GM12878 (cell line): ENCODE measurements around the gene FAM118B. TPM values are rescaled to one million over a fixed set of nuclear protein-coding genes. Genes with fewer than 3 reads are reported as not detected.
A peak's percentile ranks its signal among the peaks of the same experiment; 100 is the strongest.

Experiments used
- CBFB ChIP-seq: IDR thresholded peaks from 2 replicates; pipeline ENCODE4 v1.6.1; 2016; ENCODE audit warnings: antibody characterized with exemption, low read depth
- CEBPB ChIP-seq, 2 experiments: fragments of 150-350 bp in 1 of 2; IDR thresholded peaks; 2 replicates each; pipeline ENCODE4 v1.6.1; 2012 to 2014; ENCODE audit warnings: low read depth in 2 of 2, low read length in 2 of 2, borderline replicate concordance in 1 of 2, inconsistent platforms in 1 of 2
- PAX5 ChIP-seq: IDR thresholded peaks from 2 replicates; pipeline ENCODE4 v1.6.1; 2011; ENCODE audit warnings: low read depth, low read length, borderline replicate concordance
- SP1 ChIP-seq: IDR thresholded peaks from one replicate; pipeline ENCODE4 v1.6.1; 2011; ENCODE audit warnings: low read depth, low read length
- STAT1 ChIP-seq: fragments of 450-650 bp; conservative IDR thresholded peaks from 2 replicates; pipeline ENCODE4 v1.6.1; 2014; ENCODE audit warnings: antibody characterized with exemption, mild to moderate bottlenecking
- ZBED1 ChIP-seq: IDR thresholded peaks from 2 replicates; pipeline ENCODE4 v1.6.1; 2016; ENCODE audit warnings: borderline replicate concordance
- polyA plus RNA-seq, 11 experiments: library from polyadenylated mRNA; depleted of rRNA in 4 of 11; unstranded in 6 of 11; stranded (reverse) in 5 of 11; fragments of >200 nt; fragmentation: Nextera tagmentation in 4 of 11; fragmentation: Illumina TruSeq in 1 of 11; extraction: Ambion mirVana in 4 of 11; extraction: Trizol in 1 of 11; gene quantifications; 1 replicate in 1 of 11; 2 replicates in 10 of 11; pipeline versions ENCODE4 v1.2.1 to v1.2.3, GENCODE V29; 2011 to 2016; ENCODE audit warnings: inconsistent platforms in 2 of 11, missing spikeins in 2 of 11, low read depth in 1 of 11
- total RNA-seq, 4 experiments: library from RNA; depleted of rRNA in 3 of 4; stranded (reverse); fragments of >200 nt in 3 of 4; fragmentation: Illumina TruSeq in 1 of 4; extraction: Trizol in 1 of 4; gene quantifications; 2 replicates each; pipeline versions ENCODE4 v1.2.1 to v1.2.3, GENCODE V29; 2013 to 2021
- TF ChIP-seq, protein P1 (sequence below): fragments of 450-650 bp; IDR thresholded peaks from 2 replicates; pipeline ENCODE4 v1.6.1; 2018; ENCODE audit warnings: borderline replicate concordance, mild to moderate bottlenecking; ENCODE audit not compliant: partially characterized antibody
- TF ChIP-seq, protein P2 (sequence below): IDR thresholded peaks from 2 replicates; pipeline ENCODE4 v1.6.1; 2012; ENCODE audit warnings: low read depth, low read length, improper control_type of control experiment

Gene FAM118B
- total and polyA plus RNA-seq, 10 of the 15 experiments (the other 5 are each of a cell fraction or from before 2014, with no cell fraction given), result 12.8 to 29.7 (median 16.5) TPM

DNA sequence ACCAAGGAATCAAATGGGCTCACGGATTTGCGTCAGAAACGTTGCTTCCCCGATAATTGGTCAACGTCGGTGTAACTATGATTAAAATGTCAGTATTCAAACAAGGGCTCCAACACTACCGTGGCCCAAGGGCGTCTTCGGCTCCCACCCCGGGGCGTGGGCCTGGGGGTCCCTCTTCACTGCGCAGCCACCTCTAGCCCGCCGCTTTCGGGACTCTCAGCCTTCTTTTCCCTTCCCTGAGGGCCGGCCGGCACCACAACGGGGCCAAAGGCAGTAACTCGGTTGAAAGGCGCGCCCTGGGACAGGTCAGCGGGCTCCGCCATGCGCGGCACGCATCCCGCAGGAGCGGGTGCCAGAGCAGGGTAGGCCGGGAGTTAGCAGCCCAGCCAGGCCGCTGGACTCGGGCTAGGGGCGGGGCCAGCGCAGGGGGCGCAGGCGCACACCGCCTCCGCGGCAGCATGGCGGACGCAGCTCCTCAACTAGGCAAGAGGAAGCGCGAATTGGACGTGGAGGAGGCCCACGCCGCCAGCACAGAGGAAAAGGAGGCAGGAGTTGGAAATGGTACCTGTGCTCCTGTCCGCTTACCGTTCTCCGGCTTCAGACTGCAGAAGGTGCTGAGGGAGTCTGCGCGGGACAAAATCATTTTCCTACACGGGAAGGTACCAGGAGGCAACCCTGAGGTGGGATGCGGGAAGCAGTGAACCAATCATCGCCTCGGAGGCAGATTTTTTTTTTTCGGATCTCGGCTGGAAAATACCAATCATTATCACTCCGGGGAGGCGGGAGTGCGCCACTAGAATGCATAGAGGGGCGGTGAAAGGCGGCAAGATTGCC, 92.3 kb downstream of the FAM118B start, which contains the start of gene DCPS (continued):
- TF ChIP-seq STAT1 (0 out of 2 replicates have a peak, but pooled peaks have one; percentile 53), CEBPB (IDR thresholded peaks at IDR 0.05; ENCODE audit: borderline replicate concordance in 1 of 2, low read depth in 2 of 2, low read length in 2 of 2) (no peak), CBFB (no peak; the same call in 1 of the 2 replicates), ZBED1 (no peak), SP1 (peak; percentile 16), PAX5 (no peak)
- TF ChIP-seq, protein P1, sequence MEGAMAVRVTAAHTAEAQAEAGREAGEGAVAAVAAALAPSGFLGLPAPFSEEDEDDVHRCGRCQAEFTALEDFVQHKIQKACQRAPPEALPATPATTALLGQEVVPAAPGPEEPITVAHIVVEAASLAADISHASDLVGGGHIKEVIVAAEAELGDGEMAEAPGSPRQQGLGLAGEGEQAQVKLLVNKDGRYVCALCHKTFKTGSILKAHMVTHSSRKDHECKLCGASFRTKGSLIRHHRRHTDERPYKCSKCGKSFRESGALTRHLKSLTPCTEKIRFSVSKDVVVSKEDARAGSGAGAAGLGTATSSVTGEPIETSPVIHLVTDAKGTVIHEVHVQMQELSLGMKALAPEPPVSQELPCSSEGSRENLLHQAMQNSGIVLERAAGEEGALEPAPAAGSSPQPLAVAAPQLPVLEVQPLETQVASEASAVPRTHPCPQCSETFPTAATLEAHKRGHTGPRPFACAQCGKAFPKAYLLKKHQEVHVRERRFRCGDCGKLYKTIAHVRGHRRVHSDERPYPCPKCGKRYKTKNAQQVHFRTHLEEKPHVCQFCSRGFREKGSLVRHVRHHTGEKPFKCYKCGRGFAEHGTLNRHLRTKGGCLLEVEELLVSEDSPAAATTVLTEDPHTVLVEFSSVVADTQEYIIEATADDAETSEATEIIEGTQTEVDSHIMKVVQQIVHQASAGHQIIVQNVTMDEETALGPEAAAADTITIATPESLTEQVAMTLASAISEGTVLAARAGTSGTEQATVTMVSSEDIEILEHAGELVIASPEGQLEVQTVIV, result no peak
- TF ChIP-seq, protein P2, sequence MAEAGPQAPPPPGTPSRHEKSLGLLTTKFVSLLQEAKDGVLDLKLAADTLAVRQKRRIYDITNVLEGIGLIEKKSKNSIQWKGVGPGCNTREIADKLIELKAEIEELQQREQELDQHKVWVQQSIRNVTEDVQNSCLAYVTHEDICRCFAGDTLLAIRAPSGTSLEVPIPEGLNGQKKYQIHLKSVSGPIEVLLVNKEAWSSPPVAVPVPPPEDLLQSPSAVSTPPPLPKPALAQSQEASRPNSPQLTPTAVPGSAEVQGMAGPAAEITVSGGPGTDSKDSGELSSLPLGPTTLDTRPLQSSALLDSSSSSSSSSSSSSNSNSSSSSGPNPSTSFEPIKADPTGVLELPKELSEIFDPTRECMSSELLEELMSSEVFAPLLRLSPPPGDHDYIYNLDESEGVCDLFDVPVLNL, result no peak
